Measurements from ENCODE around the gene MAP3K7CL. TPM values are rescaled to one million over a fixed set of nuclear protein-coding genes. Genes with fewer than 3 reads are reported as not detected.

MAP3K7CL gene
- total RNA-seq, 2 experiments from 2014 or later = 4.8 to 5.7 TPM

DNA sequence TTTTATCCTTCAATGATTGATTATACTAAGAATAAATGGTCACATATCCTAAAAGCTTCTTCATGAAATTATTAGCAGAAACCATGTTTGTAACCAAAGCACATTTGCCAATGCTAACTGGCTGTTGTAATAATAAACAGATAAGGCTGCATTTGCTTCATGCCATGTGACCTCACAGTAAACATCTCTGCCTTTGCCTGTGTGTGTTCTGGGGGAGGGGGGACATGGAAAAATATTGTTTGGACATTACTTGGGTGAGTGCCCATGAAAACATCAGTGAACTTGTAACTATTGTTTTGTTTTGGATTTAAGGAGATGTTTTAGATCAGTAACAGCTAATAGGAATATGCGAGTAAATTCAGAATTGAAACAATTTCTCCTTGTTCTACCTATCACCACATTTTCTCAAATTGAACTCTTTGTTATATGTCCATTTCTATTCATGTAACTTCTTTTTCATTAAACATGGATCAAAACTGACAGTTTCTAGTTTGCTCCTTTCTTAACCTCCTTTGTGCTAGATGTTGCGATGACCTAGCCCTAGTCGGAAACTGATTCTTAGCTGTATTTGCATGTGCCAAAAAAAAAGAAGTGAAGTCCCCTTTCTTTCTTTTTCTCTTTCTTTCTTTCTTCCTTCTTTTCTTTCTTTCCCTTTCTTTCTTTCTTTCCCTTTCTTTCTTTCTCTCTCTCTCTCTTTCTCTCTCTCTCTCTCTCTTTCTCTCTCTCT, 45.1 kb downstream of the MAP3K7CL start:
- Mint-ChIP-seq H3K27me3 (no peaks in the 10 kb centered on the region), H3K27ac (no peak overlapping the region), H3K36me3 (no peaks in the 10 kb centered on the region), H3K4me1 (ENCODE audit: low read depth) (peaks cover 2% of the 10 kb centered on the region), H3K9me3 (no peaks in the 10 kb centered on the region), H3K4me3 (no peak overlapping the region)
- intact Hi-C loops (cut with micrococcal nuclease) = no loop called here
- POLR2A ChIA-PET = no interaction called here
- no peak for DNase-seq
- CTCF ChIA-PET = no interaction called here

DNA sequence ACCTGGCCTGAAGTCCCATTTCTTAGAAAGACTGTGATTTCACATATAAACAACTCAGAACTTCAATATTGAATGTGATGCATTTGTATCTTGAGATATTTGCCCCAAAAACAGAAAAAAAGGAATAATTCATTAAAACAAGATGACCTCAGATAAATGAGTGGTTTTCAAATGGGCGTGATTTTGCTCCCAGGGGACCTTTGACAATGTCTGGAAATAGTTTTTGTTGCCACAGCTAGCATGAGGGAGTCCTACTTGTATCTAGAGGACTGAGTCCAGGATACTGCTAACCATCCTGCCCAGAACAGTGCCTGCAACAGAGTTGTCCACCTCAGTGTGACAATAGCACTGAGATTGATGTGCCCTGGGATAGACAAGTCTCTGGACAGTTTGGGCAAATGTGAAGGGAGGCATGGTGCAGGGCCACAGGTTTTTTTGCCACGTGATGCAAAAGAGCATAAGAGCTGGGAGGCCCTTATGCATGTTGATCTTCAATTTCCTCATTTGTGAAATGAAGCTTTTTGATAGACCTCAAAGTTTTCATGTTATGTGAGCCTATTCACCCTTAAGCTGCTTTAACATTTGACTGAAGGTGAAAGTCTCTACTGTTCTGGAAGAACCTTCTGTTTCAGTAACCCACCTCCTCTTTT, 46.2 kb downstream of the MAP3K7CL start:
- H3K27ac Mint-ChIP-seq = no peak overlapping the region
- DNase-seq = no peak
- H3K9me3 Mint-ChIP-seq = no peaks in the 10 kb centered on the region
- ChIA-PET POLR2A (no interaction called here), CTCF (no interaction called here)
- H3K4me3 Mint-ChIP-seq = no peak overlapping the region
- H3K36me3 Mint-ChIP-seq = no peaks in the 10 kb centered on the region
- intact Hi-C loops (cut with micrococcal nuclease) = no loop called here
- H3K4me1 Mint-ChIP-seq (ENCODE audit: low read depth) = peaks cover 2% of the 10 kb centered on the region
- H3K27me3 Mint-ChIP-seq = no peaks in the 10 kb centered on the region

DNA sequence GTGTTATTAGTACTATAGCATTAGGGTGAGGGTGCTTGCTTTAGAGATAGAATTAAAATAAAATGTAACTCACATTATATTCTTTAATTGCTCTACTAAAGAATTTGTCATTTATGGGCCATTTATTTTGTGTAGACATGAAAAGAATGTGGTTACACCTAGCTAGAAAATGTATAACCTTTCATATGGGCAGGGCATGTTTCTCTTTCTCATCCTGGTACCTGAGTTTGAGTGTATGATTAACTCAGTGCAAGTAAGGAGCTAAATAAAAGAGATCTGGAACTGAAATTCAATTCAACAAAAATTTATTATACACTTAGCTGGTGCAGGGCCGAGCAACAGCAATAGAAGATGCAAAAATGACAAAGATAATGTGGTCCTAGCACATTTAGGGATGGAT, 47.4 kb downstream of the MAP3K7CL start:
- no peak overlapping the region for H3K4me3 Mint-ChIP-seq
- no peaks in the 10 kb centered on the region for H3K9me3 Mint-ChIP-seq
- H3K4me1 Mint-ChIP-seq (ENCODE audit: low read depth) = peaks cover 14% of the 10 kb centered on the region
- H3K27ac Mint-ChIP-seq = no peak overlapping the region
- no peaks in the 10 kb centered on the region for H3K27me3 Mint-ChIP-seq
- ChIA-PET POLR2A (no interaction called here), CTCF (no interaction called here)
- intact Hi-C loops (cut with micrococcal nuclease) = no loop called here
- DNase-seq = no peak
- H3K36me3 Mint-ChIP-seq = no peaks in the 10 kb centered on the region

DNA sequence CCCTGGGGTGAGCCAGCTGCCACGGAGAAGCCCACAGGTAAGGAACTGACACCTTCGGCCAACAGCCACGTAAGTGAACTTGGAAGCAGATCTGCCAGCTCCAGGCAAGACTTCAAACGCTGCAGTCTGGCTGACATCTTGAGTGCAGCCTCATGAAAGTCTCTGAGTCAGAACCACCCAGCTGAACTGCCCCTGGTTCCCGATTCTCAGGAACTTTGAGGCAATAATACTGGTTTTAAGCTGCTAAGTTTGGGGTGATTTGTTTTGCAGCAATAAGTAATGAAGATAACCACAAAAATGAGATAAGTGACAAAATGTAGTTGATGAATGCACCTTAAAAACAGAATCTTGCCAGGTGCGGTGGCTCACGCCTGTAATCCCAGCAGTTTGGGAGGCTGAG, 48.5 kb downstream of the MAP3K7CL start:
- ChIA-PET POLR2A (no interaction called here), CTCF (interaction anchor here (0.6 kb wide), 1 partner anchor 18 kb away, joined by 3 read pairs; no protein-coding TSS in a partner anchor)
- H3K27ac Mint-ChIP-seq = no peak overlapping the region
- intact Hi-C loops (cut with micrococcal nuclease) = no loop called here
- no peaks in the 10 kb centered on the region for H3K9me3 Mint-ChIP-seq
- no peaks in the 10 kb centered on the region for H3K27me3 Mint-ChIP-seq
- H3K4me3 Mint-ChIP-seq = no peak overlapping the region
- H3K4me1 Mint-ChIP-seq (ENCODE audit: low read depth) = peaks cover 17% of the 10 kb centered on the region
- H3K36me3 Mint-ChIP-seq = no peaks in the 10 kb centered on the region
- DNase-seq = no peak

DNA sequence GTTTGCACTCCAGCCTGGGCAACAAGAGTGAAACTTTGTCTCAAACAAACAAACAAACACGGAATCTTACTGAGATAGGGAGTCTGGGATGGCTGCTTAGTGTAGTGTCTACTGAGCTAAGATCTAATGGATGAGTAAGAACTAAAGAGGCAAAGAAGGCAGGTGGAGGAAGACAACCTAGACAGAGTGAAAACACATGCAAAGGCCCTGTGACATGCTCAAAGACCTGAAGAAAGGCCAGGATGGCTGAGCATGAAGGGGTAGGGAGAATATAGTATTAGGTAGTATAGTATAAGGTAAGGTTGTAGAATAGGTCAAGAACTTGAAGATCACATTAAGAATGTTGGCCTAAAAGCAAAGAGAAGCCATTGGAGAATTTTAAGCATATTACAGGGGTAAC, 49.1 kb downstream of the MAP3K7CL start:
- ChIA-PET POLR2A (no interaction called here), CTCF (no interaction called here)
- no peak overlapping the region for H3K4me3 Mint-ChIP-seq
- H3K9me3 Mint-ChIP-seq = no peaks in the 10 kb centered on the region
- no peak for DNase-seq
- no peak overlapping the region for H3K27ac Mint-ChIP-seq
- intact Hi-C loops (cut with micrococcal nuclease) = no loop called here
- H3K36me3 Mint-ChIP-seq = no peaks in the 10 kb centered on the region
- peaks cover 17% of the 10 kb centered on the region for H3K4me1 Mint-ChIP-seq (ENCODE audit: low read depth)
- H3K27me3 Mint-ChIP-seq = no peaks in the 10 kb centered on the region

DNA sequence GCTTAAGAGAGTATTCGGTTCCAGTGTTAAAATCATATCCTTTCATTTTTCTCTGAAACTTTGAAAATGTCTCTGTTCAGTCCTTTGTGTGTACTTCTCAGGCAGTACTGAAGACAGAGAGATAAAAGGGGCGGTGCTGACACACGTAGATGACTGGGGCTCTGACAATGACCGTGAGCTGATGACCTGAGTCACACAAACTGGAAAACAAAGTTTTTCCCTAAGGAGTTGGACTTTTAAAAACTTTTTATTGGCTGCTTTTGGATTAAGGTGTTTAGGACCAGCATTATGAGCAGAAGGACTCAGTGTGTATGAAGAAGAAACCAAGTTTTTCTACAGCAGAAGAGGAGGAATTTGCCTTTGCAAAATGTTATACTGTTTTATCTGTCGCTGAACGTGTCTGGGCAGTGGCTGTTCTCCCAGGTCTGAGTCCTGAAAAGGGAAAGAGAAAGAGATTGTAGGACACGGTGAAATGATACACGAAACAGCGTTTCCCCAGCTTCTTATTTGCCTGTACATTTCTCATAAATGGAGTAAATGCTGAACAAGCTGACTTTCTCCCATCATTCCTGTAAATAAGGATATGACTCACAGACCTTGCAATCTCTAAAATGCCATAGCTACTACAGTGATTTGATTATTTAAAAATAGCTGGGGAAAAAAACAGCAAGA, 51.5 kb downstream of the MAP3K7CL start:
- POLR2A ChIA-PET = interaction anchor here (1.2 to 1.6 kb wide), 2 partner anchors 26 to 118 kb away, joined by 4 to 8 read pairs; no protein-coding TSS in a partner anchor
- Mint-ChIP-seq H3K9me3 (no peaks in the 10 kb centered on the region), H3K27ac (peak overlapping the region; percentile 82), H3K36me3 (no peaks in the 10 kb centered on the region), H3K4me3 (peak overlapping the region; percentile 59), H3K27me3 (no peaks in the 10 kb centered on the region), H3K4me1 (ENCODE audit: low read depth) (peaks cover 17% of the 10 kb centered on the region)
- intact Hi-C loops (cut with micrococcal nuclease) = loop anchor here (1.0 to 5.0 kb wide), 4 partner anchors 14 to 167 kb away; partner anchors contain the start of gene BACH1
- DNase-seq = no peak
- CTCF ChIA-PET = interaction anchor here (0.9 to 1.4 kb wide), 3 partner anchors 64 to 189 kb away, joined by 3 to 4 read pairs (median 3); no protein-coding TSS in a partner anchor

DNA sequence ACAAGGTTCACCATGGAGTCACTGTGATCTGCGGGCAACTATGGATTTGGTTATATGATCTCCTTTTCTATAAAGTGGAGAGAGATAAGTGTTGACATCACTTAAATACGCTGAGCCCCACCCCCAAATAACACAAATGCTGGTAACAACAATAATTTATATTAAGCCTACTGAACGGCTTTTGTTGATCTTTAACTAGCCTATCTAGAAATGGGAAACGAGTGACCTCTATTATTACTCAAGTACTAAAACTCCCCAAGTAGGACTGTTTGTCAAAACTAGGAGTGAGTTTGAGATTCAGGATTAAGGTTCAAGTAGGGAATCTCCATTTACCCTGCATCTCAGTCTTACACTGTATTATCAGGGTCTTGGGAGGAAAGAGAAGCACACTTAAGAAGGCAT, 52.2 kb downstream of the MAP3K7CL start:
- Mint-ChIP-seq H3K36me3 (no peaks in the 10 kb centered on the region), H3K27ac (no peak overlapping the region), H3K27me3 (no peaks in the 10 kb centered on the region), H3K4me3 (no peak overlapping the region), H3K4me1 (ENCODE audit: low read depth) (peaks cover 17% of the 10 kb centered on the region), H3K9me3 (no peaks in the 10 kb centered on the region)
- no peak for DNase-seq
- CTCF ChIA-PET = interaction anchor here (0.9 to 1.4 kb wide), 3 partner anchors 63 to 189 kb away, joined by 3 to 4 read pairs (median 3); no protein-coding TSS in a partner anchor
- intact Hi-C loops (cut with micrococcal nuclease) = loop anchor here (1.0 to 5.0 kb wide), 4 partner anchors 14 to 166 kb away; partner anchors contain the start of gene BACH1
- POLR2A ChIA-PET = interaction anchor here (1.2 to 1.6 kb wide), 2 partner anchors 25 to 117 kb away, joined by 4 to 8 read pairs; no protein-coding TSS in a partner anchor

DNA sequence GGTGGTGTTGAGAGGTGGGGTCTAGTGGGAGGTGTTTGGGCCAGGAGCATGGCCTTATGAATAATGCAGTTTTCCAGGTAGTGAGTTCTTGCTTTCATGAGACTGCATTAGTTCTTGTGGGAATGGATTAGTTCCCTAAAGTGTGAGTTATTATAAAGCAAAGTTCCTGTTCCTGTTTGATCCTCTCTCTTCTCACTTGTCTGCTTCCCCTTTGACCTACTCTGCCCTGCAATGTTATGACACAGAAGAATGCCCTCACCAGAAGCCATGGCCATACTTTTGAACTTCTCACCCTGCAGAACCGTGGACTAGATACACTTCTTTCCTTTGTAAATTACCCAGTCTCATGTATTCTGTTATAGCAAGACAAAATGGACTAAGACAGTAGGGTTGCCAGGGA, 53.6 kb downstream of the MAP3K7CL start:
- ChIA-PET CTCF (no interaction called here), POLR2A (no interaction called here)
- Mint-ChIP-seq H3K27me3 (no peaks in the 10 kb centered on the region), H3K36me3 (no peaks in the 10 kb centered on the region), H3K9me3 (no peaks in the 10 kb centered on the region), H3K4me3 (no peak overlapping the region), H3K4me1 (ENCODE audit: low read depth) (peaks cover 17% of the 10 kb centered on the region), H3K27ac (no peak overlapping the region)
- intact Hi-C loops (cut with micrococcal nuclease) = loop anchor here (5.0 kb wide), 1 partner anchor 113 kb away; the partner anchor contains the start of gene BACH1
- DNase-seq = no peak

DNA sequence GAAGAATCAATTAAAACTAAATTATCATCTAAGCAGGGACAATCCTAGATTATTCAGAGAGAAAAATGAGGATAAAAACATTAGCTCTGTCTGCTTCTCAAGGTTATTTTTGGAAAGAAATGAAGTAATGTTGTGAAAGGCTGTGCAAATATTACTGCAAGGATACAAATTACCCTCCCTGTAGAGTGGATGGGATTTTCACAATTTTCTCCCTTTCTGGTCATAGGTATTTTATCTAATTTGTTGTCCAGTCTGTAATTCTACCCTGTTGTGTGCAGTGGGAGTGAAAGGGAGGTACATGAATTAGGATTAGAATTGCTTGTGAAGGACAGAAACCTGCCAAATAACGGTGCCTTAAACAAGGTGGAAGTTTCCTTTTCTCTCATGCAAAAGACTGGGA, 54.7 kb downstream of the MAP3K7CL start:
- no peaks in the 10 kb centered on the region for H3K27me3 Mint-ChIP-seq
- no peak overlapping the region for H3K27ac Mint-ChIP-seq
- no peak overlapping the region for H3K4me3 Mint-ChIP-seq
- no peaks in the 10 kb centered on the region for H3K36me3 Mint-ChIP-seq
- CTCF ChIA-PET = interaction anchor here (0.9 to 1.2 kb wide), 2 partner anchors 163 to 188 kb away, joined by 3 read pairs; no protein-coding TSS in a partner anchor
- H3K4me1 Mint-ChIP-seq (ENCODE audit: low read depth) = peaks cover 17% of the 10 kb centered on the region
- POLR2A ChIA-PET = no interaction called here
- no peak for DNase-seq
- intact Hi-C loops (cut with micrococcal nuclease) = no loop called here
- no peaks in the 10 kb centered on the region for H3K9me3 Mint-ChIP-seq

DNA sequence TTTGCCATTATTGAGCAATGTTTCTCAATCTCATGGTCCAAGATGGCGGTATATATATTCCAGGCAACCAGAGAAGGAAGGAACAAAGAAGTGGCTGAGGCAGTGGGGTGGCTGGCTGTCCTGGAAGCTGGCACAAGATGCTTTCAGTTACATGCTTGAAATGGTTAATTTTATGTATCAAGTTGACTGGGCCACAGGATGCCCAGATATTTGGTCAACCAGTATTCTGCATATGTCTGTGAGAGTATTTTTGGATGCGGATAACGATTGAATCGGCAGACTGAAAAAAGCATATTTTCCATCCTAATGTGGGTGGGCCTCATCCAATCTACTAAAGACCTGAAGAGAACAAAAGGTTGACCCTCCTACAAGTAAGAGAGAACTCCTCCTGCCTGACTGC, 55.2 kb downstream of the MAP3K7CL start:
- intact Hi-C loops (cut with micrococcal nuclease) = no loop called here
- Mint-ChIP-seq H3K9me3 (no peaks in the 10 kb centered on the region), H3K27me3 (no peaks in the 10 kb centered on the region), H3K36me3 (no peaks in the 10 kb centered on the region), H3K27ac (no peak overlapping the region), H3K4me3 (no peak overlapping the region), H3K4me1 (ENCODE audit: low read depth) (peaks cover 17% of the 10 kb centered on the region)
- DNase-seq = no peak
- ChIA-PET POLR2A (no interaction called here), CTCF (interaction anchor here (1.2 kb wide), 1 partner anchor 162 kb away, joined by 3 read pairs; no protein-coding TSS in a partner anchor)

DNA sequence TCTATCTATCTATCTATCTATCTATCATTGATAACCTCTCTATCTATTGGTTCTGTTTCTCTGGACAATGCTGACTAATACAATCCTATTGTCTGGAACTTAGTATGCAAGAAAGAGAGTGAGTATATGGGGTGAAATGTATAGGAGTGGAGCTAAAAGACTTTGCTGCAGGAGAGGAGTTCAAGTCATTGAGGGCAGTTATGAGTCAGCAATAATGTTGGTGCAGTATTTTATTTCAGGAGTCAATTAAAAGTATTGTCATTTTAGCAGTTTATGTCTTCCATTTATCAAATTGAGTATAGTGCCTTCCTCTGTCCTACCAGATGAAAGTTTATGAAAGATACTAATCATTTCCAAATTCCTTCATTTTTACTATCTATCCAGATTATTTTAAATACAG, 55.8 kb downstream of the MAP3K7CL start:
- no peaks in the 10 kb centered on the region for H3K27me3 Mint-ChIP-seq
- intact Hi-C loops (cut with micrococcal nuclease) = no loop called here
- H3K9me3 Mint-ChIP-seq = no peaks in the 10 kb centered on the region
- peaks cover 17% of the 10 kb centered on the region for H3K4me1 Mint-ChIP-seq (ENCODE audit: low read depth)
- ChIA-PET CTCF (no interaction called here), POLR2A (no interaction called here)
- H3K4me3 Mint-ChIP-seq = no peak overlapping the region
- DNase-seq = no peak
- no peak overlapping the region for H3K27ac Mint-ChIP-seq
- H3K36me3 Mint-ChIP-seq = no peaks in the 10 kb centered on the region

DNA sequence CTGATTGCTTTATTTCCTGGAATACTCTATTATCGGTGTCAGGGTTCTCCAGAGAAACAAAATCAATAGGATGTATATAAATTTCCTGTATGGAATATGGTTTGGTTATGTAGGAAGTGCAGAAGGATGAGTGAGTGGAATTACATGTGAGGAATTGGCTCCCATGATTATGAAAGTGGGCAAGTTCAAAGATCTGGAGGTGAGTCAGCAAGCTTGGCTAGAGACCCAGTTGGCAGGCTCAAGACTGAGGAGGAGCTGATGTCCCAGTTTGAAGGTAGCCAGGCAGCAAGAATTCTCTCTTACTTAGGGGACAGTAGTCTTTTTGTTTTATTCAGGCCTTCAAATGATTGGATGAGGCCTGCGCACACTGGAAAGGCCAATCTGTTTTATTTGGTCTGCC, 57.5 kb downstream of the MAP3K7CL start:
- H3K27ac Mint-ChIP-seq = no peak overlapping the region
- H3K4me3 Mint-ChIP-seq = no peak overlapping the region
- H3K9me3 Mint-ChIP-seq = no peaks in the 10 kb centered on the region
- no peak for DNase-seq
- ChIA-PET CTCF (no interaction called here), POLR2A (no interaction called here)
- H3K27me3 Mint-ChIP-seq = peaks cover 3% of the 10 kb centered on the region
- peaks cover 2% of the 10 kb centered on the region for H3K4me1 Mint-ChIP-seq (ENCODE audit: low read depth)
- H3K36me3 Mint-ChIP-seq = no peaks in the 10 kb centered on the region
- intact Hi-C loops (cut with micrococcal nuclease) = no loop called here

Measured in activated CD4-positive, alpha-beta memory T cell treated with anti-CD3 and anti-CD28 coated beads for 36 hours (primary cell).